GM10266 (cell line): ENCODE data around the gene BCAS1.

Experiments used
- DNase-seq: peaks from one replicate; pipeline ENCODE4 v3.0.0; 2012; ENCODE audit errors: extremely low spot score
- CTCF ChIP-seq: IDR thresholded peaks from 2 replicates; pipeline ENCODE4 v1.5.1; 2012; ENCODE audit warnings: mild to moderate bottlenecking, low read depth; ENCODE audit not compliant: control insufficient read depth, insufficient read depth; ENCODE audit errors: missing control alignments

Gene BCAS1

GRCh38 chr20:53967527-53967926, 102.9 kb downstream of the BCAS1 start:
- no peak for TF ChIP-seq CTCF
- no peak for DNase-seq

- DNase-seq, result no peak
These were observed 103.5 kb downstream of the BCAS1 start for GRCh38 chr20:53966774-53967398.

GRCh38 chr20:53964501-53965253, 105.7 kb downstream of the BCAS1 start:
- no peak for DNase-seq
- no peak for TF ChIP-seq CTCF

More at GRCh38 chr20:53966774-53967398, 103.5 kb downstream of the BCAS1 start:
- TF ChIP-seq CTCF, result no peak

- no peak for DNase-seq
These were observed 106.3 kb downstream of the BCAS1 start for GRCh38 chr20:53964067-53964466.

GRCh38 chr20:53963635-53964034, 106.8 kb downstream of the BCAS1 start:
- no peak for DNase-seq
- TF ChIP-seq CTCF, result no peak

More at GRCh38 chr20:53964067-53964466, 106.3 kb downstream of the BCAS1 start:
- no peak for TF ChIP-seq CTCF

- TF ChIP-seq CTCF, result no peak
- no peak for DNase-seq
These were observed 108.0 kb downstream of the BCAS1 start for GRCh38 chr20:53962388-53962787.

GRCh38 chr20:53961527-53961926, 108.9 kb downstream of the BCAS1 start:
- no peak for TF ChIP-seq CTCF
- no peak for DNase-seq
